Measurements from ENCODE around the gene KCNMA1.
"Not testable (repeated sequence)": the region's sequence is repeated elsewhere in the genome, so short reads cannot be mapped to it uniquely, and the experiment has no call there.

KCNMA1 gene

GRCh38 chr10:77526868-77527617, 110.6 kb downstream of the KCNMA1 start:
- no peak for DNase-seq

- DNase-seq = no peak
Measured at GRCh38 chr10:77524281-77524711, 113.3 kb downstream of the KCNMA1 start.

- DNase-seq = no peak
Measured at GRCh38 chr10:77522268-77522809, 115.3 kb downstream of the KCNMA1 start.

- no peak for DNase-seq
Measured at GRCh38 chr10:77520995-77521394, 116.6 kb downstream of the KCNMA1 start.

- DNase-seq = no peak
Measured at GRCh38 chr10:77520290-77520689, 117.3 kb downstream of the KCNMA1 start.

- DNase-seq = not testable (repeated sequence)
Measured at GRCh38 chr10:77519791-77520190, 117.8 kb downstream of the KCNMA1 start.

GRCh38 chr10:77518910-77519274, 118.7 kb downstream of the KCNMA1 start:
- DNase-seq = no peak

GRCh38 chr10:77518241-77518909, 119.2 kb downstream of the KCNMA1 start:
- no peak for DNase-seq

GRCh38 chr10:77516575-77516974, 121.0 kb downstream of the KCNMA1 start:
- DNase-seq = no peak

- DNase-seq = no peak
Measured at GRCh38 chr10:77514870-77515269, 122.7 kb downstream of the KCNMA1 start.

- no peak for DNase-seq
Measured at GRCh38 chr10:77513781-77514331, 123.8 kb downstream of the KCNMA1 start.

GRCh38 chr10:77513220-77513619, 124.4 kb downstream of the KCNMA1 start:
- DNase-seq = peak; percentile 35

GRCh38 chr10:77512219-77512578, 125.4 kb downstream of the KCNMA1 start:
- DNase-seq = no peak

- no peak for DNase-seq
Measured at GRCh38 chr10:77511498-77512218, 126.0 kb downstream of the KCNMA1 start.

GRCh38 chr10:77510695-77511094, 126.9 kb downstream of the KCNMA1 start:
- DNase-seq = no peak

- no peak for DNase-seq
Measured at GRCh38 chr10:77510294-77510693, 127.3 kb downstream of the KCNMA1 start.

GRCh38 chr10:77509391-77509790, 128.2 kb downstream of the KCNMA1 start:
- DNase-seq = no peak

GRCh38 chr10:77507291-77507880, 130.2 kb downstream of the KCNMA1 start:
- no peak for DNase-seq

- no peak for DNase-seq
Measured at GRCh38 chr10:77506517-77507200, 130.9 kb downstream of the KCNMA1 start.

- no peak for DNase-seq
Measured at GRCh38 chr10:77505431-77506334, 131.9 kb downstream of the KCNMA1 start.

GRCh38 chr10:77504873-77505257, 132.7 kb downstream of the KCNMA1 start:
- no peak for DNase-seq
